Progenitor cell of endocrine pancreas (in vitro differentiated cells): ENCODE results near the gene ZNF467. TPM values are rescaled to one million over a fixed set of nuclear protein-coding genes. Genes with fewer than 3 reads are reported as not detected.
A peak's percentile ranks its signal among the peaks of the same experiment; 100 is the strongest.

Experiments used
- DNase-seq: peaks from one replicate; pipeline ENCODE4 v3.0.0; 2021; ENCODE audit warnings: low spot score; ENCODE audit not compliant: unreplicated experiment
- H3K27ac Mint-ChIP-seq: 2 replicates; pipeline ENCODE4 v1.8.0; 2021; ENCODE audit warnings: mild to moderate bottlenecking, moderate library complexity, mixed read lengths
- H3K27me3 Mint-ChIP-seq: 2 replicates; pipeline ENCODE4 v1.8.0; 2021; ENCODE audit warnings: mixed read lengths
- H3K36me3 Mint-ChIP-seq: 2 replicates; pipeline ENCODE4 v1.8.0; 2022; ENCODE audit warnings: mixed read lengths; ENCODE audit not compliant: insufficient read depth
- H3K4me1 Mint-ChIP-seq: 2 replicates; pipeline ENCODE4 v1.8.0; 2021; ENCODE audit warnings: low read depth, mixed read lengths
- H3K4me3 Mint-ChIP-seq: 2 replicates; pipeline ENCODE4 v1.8.0; 2021; ENCODE audit warnings: low read depth, mild to moderate bottlenecking, moderate library complexity, mixed read lengths
- H3K9me3 Mint-ChIP-seq: 2 replicates; pipeline ENCODE4 v1.8.0; 2021; ENCODE audit warnings: low read depth, mixed read lengths
- CTCF ChIP-seq: fragments of 200-600 bp; sonication (generic); IDR thresholded peaks from one replicate; pipeline ENCODE4 v1.5.0; 2021; ENCODE audit warnings: antibody characterized with exemption, mild to moderate bottlenecking; ENCODE audit not compliant: unreplicated experiment
- long read RNA-seq: library from polyadenylated mRNA; unstranded; transcript quantifications from one replicate; pipeline ENCODE4 v2.0.0, GENCODE V29; 2020
- total RNA-seq: library from RNA; stranded (reverse); gene quantifications from 2 replicates; pipeline ENCODE4 v1.2.1, GENCODE V29; 2021

Gene ZNF467, protein sequence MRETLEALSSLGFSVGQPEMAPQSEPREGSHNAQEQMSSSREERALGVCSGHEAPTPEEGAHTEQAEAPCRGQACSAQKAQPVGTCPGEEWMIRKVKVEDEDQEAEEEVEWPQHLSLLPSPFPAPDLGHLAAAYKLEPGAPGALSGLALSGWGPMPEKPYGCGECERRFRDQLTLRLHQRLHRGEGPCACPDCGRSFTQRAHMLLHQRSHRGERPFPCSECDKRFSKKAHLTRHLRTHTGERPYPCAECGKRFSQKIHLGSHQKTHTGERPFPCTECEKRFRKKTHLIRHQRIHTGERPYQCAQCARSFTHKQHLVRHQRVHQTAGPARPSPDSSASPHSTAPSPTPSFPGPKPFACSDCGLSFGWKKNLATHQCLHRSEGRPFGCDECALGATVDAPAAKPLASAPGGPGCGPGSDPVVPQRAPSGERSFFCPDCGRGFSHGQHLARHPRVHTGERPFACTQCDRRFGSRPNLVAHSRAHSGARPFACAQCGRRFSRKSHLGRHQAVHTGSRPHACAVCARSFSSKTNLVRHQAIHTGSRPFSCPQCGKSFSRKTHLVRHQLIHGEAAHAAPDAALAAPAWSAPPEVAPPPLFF
- total RNA-seq, result 14.8 and 16.1 TPM in 2 replicates
- long read RNA-seq, partial matches to known transcripts, result 0 of 2 reads
- long read RNA-seq, other reads (novel, unspliced or antisense), result 2 of 2 reads

- TF ChIP-seq CTCF, result no peak
- peak; percentile 33 for DNase-seq
- peaks cover 2% of the 10 kb centered on the region for H3K4me1 Mint-ChIP-seq
- H3K27ac Mint-ChIP-seq, result no peak within 1 kb of the TSS
- H3K36me3 Mint-ChIP-seq, result peaks cover 2% of the 10 kb centered on the region
- H3K27me3 Mint-ChIP-seq, result peaks cover 41% of the 10 kb centered on the region
- H3K4me3 Mint-ChIP-seq, result peak within 1 kb of the TSS; percentile 72
- no peaks in the 10 kb centered on the region for H3K9me3 Mint-ChIP-seq
Measured at GRCh38 chr7:149773446-149774236, at the start of gene ZNF467. ZNF467 (minus strand) TSS chr7:149773588; CDS start chr7:149771032, 2,556 bp downstream.

DNA sequence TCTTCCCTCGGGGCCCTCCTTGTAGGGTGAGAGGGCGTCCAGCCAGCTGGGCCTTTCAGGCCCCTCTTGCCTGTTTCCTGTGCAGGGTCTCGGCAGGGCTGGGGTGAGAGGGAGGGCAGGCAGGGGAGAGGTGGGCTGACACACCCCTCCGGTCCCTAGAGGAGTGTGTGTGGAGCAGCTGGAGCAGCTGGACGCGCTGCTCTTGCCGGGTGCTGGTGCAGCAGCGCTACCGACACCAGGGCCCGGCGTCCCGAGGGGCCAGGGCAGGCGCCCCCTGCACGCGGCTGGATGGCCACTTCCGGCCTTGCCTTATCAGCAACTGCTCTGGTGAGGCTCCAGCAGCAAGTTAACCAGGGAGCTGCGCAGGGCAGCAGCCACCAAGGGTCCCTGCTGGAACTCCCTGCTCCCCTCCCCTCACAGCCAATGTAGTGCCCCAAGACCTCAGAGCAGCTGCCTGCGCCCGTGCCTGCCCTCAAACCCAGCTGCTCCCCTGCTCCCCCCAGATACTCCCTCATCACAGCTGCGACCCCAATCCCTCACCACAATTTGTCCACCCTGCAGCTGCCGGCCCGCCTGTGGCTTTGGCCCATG is 49.1 kb upstream of the ZNF467 start:
- TF ChIP-seq CTCF, result no peak
- no peaks in the 10 kb centered on the region for H3K4me1 Mint-ChIP-seq
- no peaks in the 10 kb centered on the region for H3K36me3 Mint-ChIP-seq
- no peak for DNase-seq
- no peak overlapping the region for H3K4me3 Mint-ChIP-seq
- no peak overlapping the region for H3K27ac Mint-ChIP-seq
- no peaks in the 10 kb centered on the region for H3K27me3 Mint-ChIP-seq
- no peaks in the 10 kb centered on the region for H3K9me3 Mint-ChIP-seq

DNA sequence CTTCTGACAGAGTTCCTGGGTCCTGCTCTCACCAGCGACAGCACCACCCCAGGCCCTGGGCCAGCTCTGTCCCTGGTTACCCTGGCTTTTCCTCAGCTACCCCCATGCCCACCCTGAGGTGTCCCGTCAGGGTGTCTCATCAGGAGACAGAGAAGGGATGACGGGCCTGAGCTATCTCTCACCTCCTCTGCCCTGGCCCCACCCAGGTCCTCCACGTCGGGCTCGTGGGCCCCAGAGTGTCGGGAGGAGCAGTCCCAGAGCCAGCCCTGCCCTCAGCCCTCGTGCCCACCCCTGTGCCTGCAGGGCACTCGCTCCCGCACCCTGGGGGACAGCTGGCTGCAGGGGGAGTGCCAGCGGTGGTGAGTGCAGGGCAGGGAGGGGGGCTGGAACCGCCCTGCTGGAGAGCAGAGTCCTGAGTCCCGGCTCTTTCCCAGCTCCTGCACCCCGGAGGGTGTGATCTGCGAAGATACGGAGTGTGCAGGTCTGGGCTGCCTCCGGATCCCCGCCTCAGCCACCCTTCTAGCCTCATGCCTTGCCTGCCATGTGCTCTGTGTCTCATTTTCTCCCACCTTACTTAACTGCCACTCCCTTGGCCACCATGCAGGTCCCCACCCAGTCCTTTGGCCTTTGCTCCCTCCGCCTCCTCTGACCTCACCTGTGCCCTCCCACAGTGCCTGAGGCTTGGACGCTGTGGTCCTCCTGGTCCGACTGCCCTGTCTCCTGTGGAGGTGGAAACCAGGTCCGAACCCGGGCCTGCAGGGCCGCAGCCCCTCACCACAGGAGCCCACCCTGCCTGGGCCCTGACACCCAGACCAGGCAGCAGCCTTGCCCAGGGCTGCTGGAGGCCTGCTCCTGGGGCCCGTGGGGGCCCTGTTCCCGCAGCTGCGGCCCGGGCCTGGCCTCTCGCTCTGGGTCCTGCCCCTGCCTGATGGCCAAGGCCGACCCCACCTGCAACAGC is 48.1 kb upstream of the ZNF467 start:
- DNase-seq, result no peak
- no peaks in the 10 kb centered on the region for H3K9me3 Mint-ChIP-seq
- no peaks in the 10 kb centered on the region for H3K27me3 Mint-ChIP-seq
- no peaks in the 10 kb centered on the region for H3K36me3 Mint-ChIP-seq
- TF ChIP-seq CTCF, result no peak
- no peaks in the 10 kb centered on the region for H3K4me1 Mint-ChIP-seq
- no peak overlapping the region for H3K27ac Mint-ChIP-seq
- no peak overlapping the region for H3K4me3 Mint-ChIP-seq

- no peaks in the 10 kb centered on the region for H3K9me3 Mint-ChIP-seq
- no peak overlapping the region for H3K4me3 Mint-ChIP-seq
- TF ChIP-seq CTCF, result no peak
- H3K27me3 Mint-ChIP-seq, result no peaks in the 10 kb centered on the region
- no peaks in the 10 kb centered on the region for H3K4me1 Mint-ChIP-seq
- no peak for DNase-seq
- H3K27ac Mint-ChIP-seq, result no peak overlapping the region
- no peaks in the 10 kb centered on the region for H3K36me3 Mint-ChIP-seq
Measured at GRCh38 chr7:149820622-149821190, 47.3 kb upstream of the ZNF467 start.
